Heart right ventricle (tissue), 16 donors: Measurements from ENCODE around the gene SCP2. TPM values are rescaled to one million over a fixed set of nuclear protein-coding genes. Genes with fewer than 3 reads are reported as not detected.
A peak's percentile ranks its signal among the peaks of the same experiment; 100 is the strongest.
"Not testable (repeated sequence)": the region's sequence is repeated elsewhere in the genome, so short reads cannot be mapped to it uniquely, and the experiment has no call there.

ENCODE experiments used
- ATAC-seq, 8 donors: fragments of 200-7000 bp; cut with Tn5 transposase; one replicate each; pipeline ENCODE4 v1.9.1; 2020; ENCODE audit warnings: mild to moderate bottlenecking in 8 of 8, moderate library complexity in 8 of 8, moderate number of reproducible peaks in 1 of 8
- DNase-seq, 2 donors: peaks; one replicate each; pipeline ENCODE4 v3.0.0-alpha.2; 2020
- H3K27ac ChIP-seq, 10 donors: fragments of 200-600 bp; sonication (generic) in 2 of 10; one replicate each; pipeline versions ENCODE4 v1.5.0 to v1.8.0; 2020 to 2022; ENCODE audit warnings: mild to moderate bottlenecking in 3 of 10
- H3K27me3 ChIP-seq, 7 donors: fragments of 200-600 bp; one replicate each; pipeline ENCODE4 v1.8.0; 2021 to 2022; ENCODE audit warnings: mild to moderate bottlenecking in 2 of 7
- H3K36me3 ChIP-seq, 9 donors: fragments of 200-600 bp; sonication (generic) in 1 of 9; one replicate each; pipeline versions ENCODE4 v1.5.0 to v1.8.0; 2020 to 2022; ENCODE audit warnings: mild to moderate bottlenecking in 2 of 9
- H3K4me1 ChIP-seq, 9 donors: fragments of 200-600 bp; sonication (generic) in 1 of 9; one replicate each; pipeline versions ENCODE4 v1.5.0 to v1.8.0; 2020 to 2022; ENCODE audit warnings: mild to moderate bottlenecking in 4 of 9
- H3K4me3 ChIP-seq, 10 donors: fragments of 200-600 bp; sonication (generic) in 2 of 10; one replicate each; pipeline versions ENCODE4 v1.5.0 to v1.8.0; 2020 to 2022; ENCODE audit warnings: mild to moderate bottlenecking in 7 of 10, moderate library complexity in 2 of 10
- H3K9me3 ChIP-seq, 11 donors: fragments of 200-600 bp in 10 of 11; sonication (generic) in 2 of 11; one replicate each; pipeline versions ENCODE4 v1.5.0 to v1.8.0; 2013 to 2022; ENCODE audit warnings: mild to moderate bottlenecking in 2 of 11, control low read depth in 1 of 11, moderate library complexity in 1 of 11
- CTCF ChIP-seq, 9 donors: fragments of 200-600 bp; sonication (generic) in 2 of 9; IDR thresholded peaks; one replicate each; pipeline versions ENCODE4 v1.5.0 to v1.8.0; 2021 to 2022; ENCODE audit warnings: antibody characterized with exemption in 9 of 9, mild to moderate bottlenecking in 5 of 9, moderate library complexity in 1 of 9
- WGBS, 2 donors: extraction: QIAGEN DNeasy Blood & Tissue Kit; methylation state at CpG; one replicate each; pipeline ENCODE4 v1.1.7; 2013; ENCODE audit warnings: inconsistent platforms in 1 of 2; 5-methylcytosine and 5-hydroxymethylcytosine counted together
- intact Hi-C, 10 donors: fragments of 100-400 bp; cut with DNase I; formaldehyde crosslinking; loops; one replicate each; pipeline versions ENCODE4 v1.11.1 to v1.14.2; 2022
- polyA plus RNA-seq, 2 donors: library from polyadenylated mRNA; stranded (reverse); fragments of 200-250 nt; gene quantifications; one replicate each; pipeline ENCODE4 v1.2.3, GENCODE V29; 2013
- total RNA-seq, 10 donors: library from RNA; stranded (reverse); fragmentation: NEBNext Ultra II Directional in 3 of 10; extraction: Animal tissue kit (Norgen Biotek cat#: 25700) in 3 of 10; gene quantifications; one replicate each; pipeline versions ENCODE4 v1.2.1 to v1.2.4, GENCODE V29; 2021 to 2023
- donor health status: Arrhythmogenic right ventricular cardiomyopathy.
- donor health status: ischemic (EF 13 %, LVEDD 7.1; RV severe dilation, severe dysfunction).
- donor health status: healthy with polysubstance abuse.
- donor health status: DM: no; HTN: yes; CAD: no.
- donor health status: DM: no; HTN: no; CAD: no.
- donor health status: ischemic (EF 25% LVEDD 6.9; RV normal size, moderate dysfunction).
- donor health status: ischemic (EF 25% LVEDD 5.7; RV mildly dilated, moderate dysfunction).
- donor health status: healthy.
- donor health status: DM: yes; HTN: yes; CAD: no.
- donor health status: Ischemic cardiomyopathy.
- donor health status: ischemic (EF 35%, LVEDD 5.7; RV mildly dilated, moderate dysfunction).
- donor health status: nonischemic (EF 11% LVEDD 7.7; RV severe dilation, severe dysfunction).
- donor health status: DM: yes; HTN: yes; CAD: no.
- donor health status: PGD.
- donor health status: ischemic (EF 29% LVEDD 5.4; RV normal size, mild dysfunction).
- donor health status: nonischemic (EF 23%, LVEDD 6.1; RV moderate dilation, normal function).

The SCP2 gene
- total and polyA plus RNA-seq, 12 donors, result 82.3 to 149 (median 126) TPM

GRCh38 chr1:52970149-52970548 is 43.1 kb downstream of the SCP2 start:
- Histone ChIP-seq H3K27me3 (no peaks in the 10 kb centered on the region), H3K4me1 (no peaks in the 10 kb centered on the region), H3K27ac (no peak overlapping the region), H3K9me3 (no peaks in the 10 kb centered on the region), H3K4me3 (no peak overlapping the region), H3K36me3 (peaks cover 0 to 77% (median 2%) of the 10 kb centered on the region in 9 donors)
- TF ChIP-seq CTCF (IDR thresholded peaks at IDR 0.05), result peak in 6 of 9 donors; percentile 16 to 38 (median 33)
- intact Hi-C loops, result no loop called here
- 60 to 67% methylated on average over 3 of the region's 3 CpGs for WGBS, 2 donors
- ATAC-seq (no peak), DNase-seq (no peak)

- no peaks in the 10 kb centered on the region for H3K9me3 ChIP-seq
- H3K36me3 ChIP-seq, result peaks cover 0 to 79% (median 21%) of the 10 kb centered on the region in 9 donors
- H3K27me3 ChIP-seq, result no peaks in the 10 kb centered on the region
- no peak for TF ChIP-seq CTCF (IDR thresholded peaks at IDR 0.05)
- intact Hi-C loops, result no loop called here
- no peak overlapping the region for H3K27ac ChIP-seq
- 94 to 96% methylated on average over 3 of the region's 3 CpGs for WGBS, 2 donors
- ATAC-seq, result no peak
- no peak overlapping the region for H3K4me3 ChIP-seq
- peaks cover 0 to 4% (median 0%) of the 10 kb centered on the region in 9 donors for H3K4me1 ChIP-seq
- DNase-seq, result no peak
These were observed 46.8 kb downstream of the SCP2 start for GRCh38 chr1:52973841-52974240.

GRCh38 chr1:52976183-52977035 is 49.3 kb downstream of the SCP2 start:
- peaks cover 0 to 4% (median 0%) of the 10 kb centered on the region in 9 donors for H3K4me1 ChIP-seq
- no peaks in the 10 kb centered on the region for H3K9me3 ChIP-seq
- intact Hi-C loops, result no loop called here
- 88 to 89% methylated on average over 3 of the region's 3 CpGs for WGBS, 2 donors
- ATAC-seq (no peak), DNase-seq (no peak)
- no peaks in the 10 kb centered on the region for H3K27me3 ChIP-seq
- H3K27ac ChIP-seq, result no peak overlapping the region
- peaks cover 0 to 93% (median 31%) of the 10 kb centered on the region in 9 donors for H3K36me3 ChIP-seq
- TF ChIP-seq CTCF (IDR thresholded peaks at IDR 0.05), result no peak
- no peak overlapping the region for H3K4me3 ChIP-seq

- no peak for TF ChIP-seq CTCF (IDR thresholded peaks at IDR 0.05)
- H3K9me3 ChIP-seq, result peaks cover 0 to 2% (median 0%) of the 10 kb centered on the region in 11 donors
- WGBS, 2 donors, result 43 to 57% methylated on average over 2 of the region's 2 CpGs
- no peak for ATAC-seq
- peaks cover 0 to 4% (median 0%) of the 10 kb centered on the region in 9 donors for H3K4me1 ChIP-seq
- H3K36me3 ChIP-seq, result peaks cover 0 to 96% (median 31%) of the 10 kb centered on the region in 9 donors
- H3K4me3 ChIP-seq, result no peak overlapping the region
- DNase-seq, result no peak
- H3K27ac ChIP-seq, result no peak overlapping the region
- no peaks in the 10 kb centered on the region for H3K27me3 ChIP-seq
- intact Hi-C loops, result no loop called here
These were observed 51.0 kb downstream of the SCP2 start for GRCh38 chr1:52978045-52978444.

- H3K4me3 ChIP-seq, result not testable (repeated sequence)
These were observed 65.7 kb downstream of the SCP2 start for GRCh38 chr1:52992733-52993132.

More at GRCh38 chr1:52992733-52993132, 65.7 kb downstream of the SCP2 start:
- H3K27me3 ChIP-seq, H3K4me1 ChIP-seq, H3K9me3 ChIP-seq, ATAC-seq, DNase-seq, intact Hi-C loops, H3K27ac ChIP-seq: not testable (repeated sequence)
- H3K36me3 ChIP-seq, result peaks cover 0 to 77% (median 16%) of the 10 kb centered on the region in 9 donors
